GM18519 (cell line): ENCODE results near the gene BBS10.
"Not testable (repeated sequence)": the region's sequence is repeated elsewhere in the genome, so short reads cannot be mapped to it uniquely, and the experiment has no call there.

Experiments used
- ATAC-seq: cut with Tn5 transposase; IDR thresholded peaks from one replicate; pipeline ENCODE4 v1.9.1; 2021; ENCODE audit warnings: mild to moderate bottlenecking, moderate library complexity; ENCODE audit not compliant: unreplicated experiment, low FRiP score

BBS10 gene

GRCh38 chr12:76332606-76333005, 15.6 kb downstream of the BBS10 start:
- no peak for ATAC-seq

DNA sequence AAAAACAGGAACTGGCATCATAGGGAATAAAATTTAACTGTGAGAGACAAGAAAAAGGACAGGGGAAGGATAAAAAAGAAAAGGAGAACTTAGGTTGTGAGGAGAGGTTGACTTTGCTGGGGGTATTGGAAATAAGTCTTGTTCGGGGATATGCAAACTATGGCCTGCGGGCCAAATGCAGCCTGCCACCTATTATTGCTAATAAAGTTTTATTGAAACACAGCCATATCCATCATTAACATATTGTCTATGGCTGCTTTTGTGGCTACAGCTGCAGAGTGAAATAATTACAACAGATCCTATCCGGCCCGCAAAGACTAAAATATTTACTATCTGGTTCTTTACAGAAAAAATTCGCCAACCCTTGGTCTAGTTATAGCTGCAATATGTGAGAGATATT, 18.6 kb downstream of the BBS10 start:
- no peak for ATAC-seq

GRCh38 chr12:76329159-76329558, 19.1 kb downstream of the BBS10 start:
- no peak for ATAC-seq

DNA sequence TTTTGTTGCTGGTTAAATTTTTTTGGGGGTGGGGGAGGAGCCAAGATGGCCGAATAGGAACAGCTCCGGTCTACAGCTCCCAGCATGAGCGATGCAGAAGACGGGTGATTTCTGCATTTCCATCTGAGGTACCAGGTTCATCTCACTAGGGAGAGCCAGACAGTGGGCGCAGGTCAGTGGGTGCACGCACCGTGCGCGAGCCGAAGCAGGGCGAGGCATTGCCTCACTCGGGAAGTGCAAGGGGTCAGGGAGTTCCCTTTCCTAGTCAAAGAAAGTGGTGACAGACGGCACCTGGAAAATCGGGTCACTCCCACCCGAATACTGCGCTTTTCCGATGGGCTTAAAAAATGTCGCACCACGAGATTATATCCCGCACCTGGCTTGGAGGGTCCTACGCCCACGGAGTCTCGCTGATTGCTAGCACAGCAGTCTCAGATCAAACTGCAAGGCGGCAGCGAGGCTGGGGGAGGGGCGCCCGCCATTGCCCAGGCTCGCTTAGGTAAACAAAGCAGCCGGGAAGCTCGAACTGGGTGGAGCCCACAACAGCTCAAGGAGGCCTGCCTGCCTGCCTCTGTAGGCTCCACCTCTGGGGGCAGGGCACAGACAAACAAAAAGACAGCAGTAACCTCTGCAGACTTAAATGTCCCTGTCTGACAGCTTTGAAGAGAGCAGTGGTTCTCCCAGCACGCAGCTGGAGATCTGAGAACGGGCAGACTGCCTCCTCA, 28.5 kb downstream of the BBS10 start:
- not testable (repeated sequence) for ATAC-seq

DNA sequence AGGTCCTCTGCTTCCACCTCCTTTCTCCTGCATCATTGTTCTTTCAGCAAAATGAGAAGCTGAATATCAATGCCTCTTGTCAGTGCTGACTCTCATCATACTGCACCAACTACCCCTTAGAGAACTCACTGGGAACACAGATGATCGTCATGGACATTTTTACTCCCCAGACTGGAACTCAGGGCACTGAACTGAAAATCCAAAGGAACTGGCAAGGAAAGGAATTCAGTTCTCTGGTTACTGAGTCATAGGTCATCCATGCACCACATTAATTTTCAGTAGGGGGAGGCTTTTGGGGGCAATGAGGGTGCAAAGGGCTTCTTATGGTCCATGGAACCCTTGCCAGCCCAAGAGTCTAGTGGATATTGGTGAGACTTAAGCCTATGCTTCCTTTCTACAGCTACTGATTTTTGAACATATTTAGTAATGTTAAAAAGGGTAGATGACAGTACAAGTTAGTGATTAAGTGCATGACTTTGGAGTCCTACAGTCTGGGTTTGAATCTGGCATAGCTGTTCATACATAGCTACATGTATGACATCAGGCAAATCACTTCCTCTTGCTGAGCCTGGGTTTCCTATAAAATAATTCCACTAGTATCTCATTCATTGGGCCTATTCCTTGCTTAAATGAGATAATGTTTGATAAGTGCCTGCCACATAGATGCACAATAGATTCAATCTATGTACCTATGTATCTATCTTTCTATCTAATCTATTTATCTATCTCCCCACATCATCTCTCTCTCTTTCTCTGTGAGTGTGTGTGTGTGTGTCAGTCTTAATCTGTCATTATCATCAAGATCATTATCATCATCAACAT, 29.2 kb downstream of the BBS10 start:
- ATAC-seq: no peak

DNA sequence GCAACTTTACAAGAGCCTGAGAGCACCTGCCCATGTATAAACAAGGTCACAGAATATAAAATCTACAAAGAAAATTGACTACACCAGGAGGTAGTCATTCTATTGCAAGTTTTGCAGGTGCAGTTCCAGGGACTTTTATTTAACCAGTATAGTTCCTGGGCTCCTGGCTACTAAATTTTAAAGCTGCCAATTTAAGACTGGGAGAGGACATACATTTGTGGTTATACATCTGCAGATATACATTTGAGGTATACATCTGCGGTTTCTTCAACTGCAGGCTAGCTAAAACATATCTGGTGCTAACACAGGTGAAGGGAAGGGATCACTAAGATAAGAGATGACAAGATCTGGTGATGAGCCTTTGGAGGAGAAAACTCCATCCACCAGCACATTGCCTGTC, 30.2 kb downstream of the BBS10 start:
- no peak for ATAC-seq

GRCh38 chr12:76316468-76316867, 31.7 kb downstream of the BBS10 start:
- ATAC-seq: no peak

DNA sequence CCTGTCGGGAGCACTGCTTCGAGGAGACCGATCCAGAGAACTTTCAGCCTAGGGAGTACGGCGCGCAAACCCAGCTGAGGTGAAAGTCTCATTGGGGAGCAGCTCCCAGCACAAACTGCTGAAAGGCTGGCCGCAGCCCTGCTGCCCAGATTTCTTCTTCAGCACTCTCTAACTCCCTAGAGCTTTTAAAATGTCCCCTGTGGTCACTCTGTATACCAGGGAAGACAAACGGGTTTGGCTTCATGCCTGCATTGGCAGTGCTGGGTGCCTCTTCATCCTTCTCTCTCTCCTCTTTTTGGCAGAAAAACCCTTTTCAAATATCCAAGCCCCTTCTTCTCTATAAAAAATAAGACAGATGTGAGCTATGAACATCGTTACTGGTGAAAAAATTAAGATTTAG, 34.9 kb downstream of the BBS10 start:
- ATAC-seq: no peak

GRCh38 chr12:76312315-76312714, 35.9 kb downstream of the BBS10 start:
- no peak for ATAC-seq

DNA sequence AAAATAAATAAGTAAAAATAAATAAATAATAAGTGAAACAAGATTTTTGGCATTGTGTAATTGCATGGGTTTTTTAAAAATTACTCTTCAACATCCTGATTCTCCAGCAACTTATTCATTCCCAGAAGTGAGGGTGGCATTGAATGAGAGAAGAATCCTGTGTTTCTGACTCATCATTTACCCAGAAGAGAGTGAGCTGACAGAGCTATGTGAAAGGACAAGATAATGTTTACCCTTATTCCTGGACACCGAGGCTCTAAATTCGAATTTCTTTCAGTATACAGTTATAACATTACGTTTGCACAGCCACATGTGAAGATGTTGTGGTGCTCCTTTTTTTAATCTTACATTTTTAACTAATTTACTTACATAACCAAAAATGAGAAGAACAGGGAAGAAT, 36.4 kb downstream of the BBS10 start:
- no peak for ATAC-seq

- no peak for ATAC-seq
Measured at GRCh38 chr12:76310110-76310509, 38.1 kb downstream of the BBS10 start.

DNA sequence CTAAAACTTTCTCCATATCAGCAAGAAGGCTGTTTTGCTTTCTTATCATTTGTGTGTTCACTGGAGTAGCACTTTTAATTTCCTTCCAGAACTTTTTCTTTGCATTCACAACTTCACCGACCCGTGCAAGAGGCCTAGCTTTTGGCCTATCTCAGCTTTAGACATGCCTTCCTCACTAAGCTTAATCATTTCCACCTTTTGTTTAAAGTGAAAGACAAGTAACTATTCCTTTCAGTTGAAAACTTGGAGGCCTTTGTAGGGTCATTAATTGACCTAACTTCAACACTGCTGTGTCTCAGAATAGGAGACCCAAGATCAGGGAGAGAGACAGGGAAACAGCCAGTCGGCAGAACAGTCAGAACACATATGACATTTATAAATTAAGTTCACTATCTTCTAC, 39.3 kb downstream of the BBS10 start:
- no peak for ATAC-seq

DNA sequence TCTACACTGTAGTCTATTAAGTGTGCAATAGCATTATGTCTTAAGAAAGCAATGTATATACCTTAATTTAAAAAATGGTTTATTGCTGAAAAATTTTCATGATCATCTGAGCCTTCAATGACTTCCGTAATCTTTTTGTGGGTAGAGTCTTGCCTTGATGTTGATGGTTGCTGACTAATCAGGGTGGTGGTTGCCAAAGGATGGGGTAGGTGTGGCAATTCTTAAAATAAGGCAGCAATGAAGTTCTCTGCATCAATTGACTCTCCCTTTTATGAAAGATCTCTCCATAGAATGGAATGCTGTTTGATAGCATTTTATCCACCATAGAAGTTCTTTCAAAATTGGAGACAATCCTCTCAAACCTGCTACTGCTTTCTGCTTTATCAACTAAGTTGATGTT, 41.1 kb downstream of the BBS10 start:
- ATAC-seq: no peak

DNA sequence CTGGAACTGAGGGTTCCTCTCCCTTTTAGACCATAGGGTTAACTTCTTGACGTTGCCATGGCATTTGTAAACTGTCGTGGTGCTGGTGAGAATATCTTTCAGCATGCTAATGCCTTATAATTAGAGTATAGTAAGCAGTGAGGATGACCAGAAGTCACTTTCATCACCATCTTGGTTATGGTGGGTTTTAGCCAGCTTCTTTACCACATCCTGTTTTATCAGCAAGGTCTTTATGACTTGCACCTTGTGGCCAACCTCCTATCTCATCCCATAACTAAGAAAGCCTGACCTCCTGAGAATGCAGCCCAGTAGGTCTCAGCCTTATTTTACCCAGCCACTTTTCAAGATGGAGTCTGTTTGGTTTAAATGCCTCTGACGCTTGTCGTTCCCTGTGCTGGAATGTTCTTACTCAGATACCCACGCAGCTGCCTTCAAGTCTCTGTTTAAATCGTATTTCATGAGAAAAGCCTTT, 44.2 kb downstream of the BBS10 start:
- no peak for ATAC-seq

DNA sequence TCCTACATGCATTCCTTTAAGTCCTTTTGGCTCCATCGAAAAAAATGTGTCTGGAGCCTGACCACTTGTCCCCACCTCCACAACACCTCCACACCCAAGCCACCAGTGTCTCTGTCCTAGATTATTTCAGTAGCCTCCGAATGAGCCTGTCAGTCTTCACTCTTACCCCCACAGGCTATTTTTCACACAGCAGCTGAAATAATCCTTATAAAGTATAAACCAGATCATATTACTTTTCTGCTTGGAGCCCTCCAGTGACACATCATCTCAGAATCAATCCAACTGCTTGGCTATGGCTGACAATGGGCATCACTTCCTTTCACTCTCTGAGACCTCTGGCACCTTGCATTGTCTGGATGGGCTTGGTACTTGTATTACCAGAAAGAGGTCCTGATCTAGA, 44.9 kb downstream of the BBS10 start:
- ATAC-seq: no peak

DNA sequence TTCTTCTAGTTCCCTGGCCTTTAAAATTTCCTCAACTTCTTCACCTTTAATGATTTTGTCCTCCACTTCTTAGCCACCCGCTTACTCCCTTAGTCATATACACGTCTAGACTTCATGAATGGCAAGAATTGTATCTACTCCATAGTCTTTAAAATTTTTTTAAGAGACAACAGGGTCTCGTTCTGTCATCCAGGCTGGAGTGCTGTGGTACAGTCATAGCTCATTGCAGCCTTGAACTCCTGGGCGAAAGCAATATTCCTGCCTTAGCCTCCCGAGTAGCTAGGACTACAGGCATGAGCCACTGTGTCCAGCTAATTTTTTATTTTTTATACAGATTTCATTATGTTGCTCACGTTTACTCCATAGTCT, 47.9 kb downstream of the BBS10 start:
- ATAC-seq: no peak

DNA sequence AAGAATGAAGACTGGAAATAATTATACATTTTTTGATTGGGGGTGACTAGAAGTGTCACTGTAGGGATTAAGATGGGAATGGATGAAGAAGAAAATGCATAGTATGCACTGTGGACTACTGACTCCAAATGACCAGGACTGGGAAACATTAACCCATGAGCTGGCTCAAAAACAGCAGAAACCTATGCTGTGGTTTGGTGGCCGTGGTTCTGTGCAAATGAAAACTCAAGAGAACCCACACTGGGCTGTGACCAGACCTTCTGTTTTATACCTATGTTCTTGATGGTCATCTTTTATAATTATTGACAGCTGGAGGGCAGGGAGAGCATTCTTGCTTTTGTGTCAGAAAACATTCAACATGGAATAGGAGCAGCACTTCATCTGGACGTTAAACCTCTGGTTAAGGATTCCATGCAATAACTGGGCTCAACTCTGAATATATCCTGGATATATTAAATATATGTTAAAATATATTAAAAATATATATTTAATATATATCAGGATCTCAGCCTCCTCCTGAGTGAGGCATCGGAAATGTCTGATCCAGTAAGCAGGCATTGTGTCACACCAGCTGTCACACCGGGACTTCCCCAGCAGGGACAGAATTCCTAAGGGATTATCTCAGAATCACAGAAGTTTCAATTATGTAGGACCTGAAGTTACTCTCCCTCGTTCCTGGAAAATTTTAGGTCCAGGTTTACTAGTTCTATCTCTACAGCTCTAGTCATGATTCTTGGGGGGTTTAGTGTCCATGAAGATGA, 48.5 kb downstream of the BBS10 start:
- no peak for ATAC-seq
